ENCODE data around the gene LSM12. TPM values are rescaled to one million over a fixed set of nuclear protein-coding genes. Genes with fewer than 3 reads are reported as not detected.
"Not testable (repeated sequence)": the region's sequence is repeated elsewhere in the genome, so short reads cannot be mapped to it uniquely, and the experiment has no call there.

Gene LSM12
- total RNA-seq, 1 experiment from 2014 or later, result 30.9 TPM

- peak; percentile 54 for DNase-seq (ENCODE audit: low read depth)
Observed at GRCh38 chr17:44007346-44008204, 58.9 kb downstream of the LSM12 start.

GRCh38 chr17:44006598-44007345 lies 59.7 kb downstream of the LSM12 start:
- peak; percentile 94 for DNase-seq (ENCODE audit: low read depth)

GRCh38 chr17:44006272-44006597 lies 60.2 kb downstream of the LSM12 start:
- DNase-seq (ENCODE audit: low read depth), result no peak

- DNase-seq (ENCODE audit: low read depth), result no peak
Observed at GRCh38 chr17:44005527-44006271, 60.8 kb downstream of the LSM12 start.

GRCh38 chr17:44004761-44005526 lies 61.5 kb downstream of the LSM12 start:
- DNase-seq (ENCODE audit: low read depth), result no peak

- peak; percentile 24 for DNase-seq (ENCODE audit: low read depth)
Observed at GRCh38 chr17:44004077-44004760, 62.3 kb downstream of the LSM12 start, which contains the start of gene NAGS. TSS of gene NAGS (plus strand) at chr17:44004622. CDS start at chr17:44004664, 42 bp downstream.

- DNase-seq (ENCODE audit: low read depth), result peak; percentile 57
Observed at GRCh38 chr17:44002141-44002848, 64.2 kb downstream of the LSM12 start.

- DNase-seq (ENCODE audit: low read depth), result no peak
Observed at GRCh38 chr17:44001461-44001920, 65.0 kb downstream of the LSM12 start.

GRCh38 chr17:44000871-44001460 lies 65.5 kb downstream of the LSM12 start:
- no peak for DNase-seq (ENCODE audit: low read depth)

- no peak for DNase-seq (ENCODE audit: low read depth)
Observed at GRCh38 chr17:44000141-44000860, 66.2 kb downstream of the LSM12 start.

GRCh38 chr17:43999024-43999423 lies 67.4 kb downstream of the LSM12 start:
- DNase-seq (ENCODE audit: low read depth), result no peak

- DNase-seq (ENCODE audit: low read depth), result peak; percentile 43
Observed at GRCh38 chr17:43998552-43998951, 67.9 kb downstream of the LSM12 start.

GRCh38 chr17:43997180-43997579 lies 69.3 kb downstream of the LSM12 start:
- DNase-seq (ENCODE audit: low read depth), result not testable (repeated sequence)

- no peak for DNase-seq (ENCODE audit: low read depth)
Observed at GRCh38 chr17:43995150-43995471, 71.4 kb downstream of the LSM12 start.

- DNase-seq (ENCODE audit: low read depth), result peak; percentile 36
Observed at GRCh38 chr17:43994272-43995149, 72.0 kb downstream of the LSM12 start.

GRCh38 chr17:43992641-43993040 lies 73.8 kb downstream of the LSM12 start:
- peak; percentile 33 for DNase-seq (ENCODE audit: low read depth)

GRCh38 chr17:43988301-43988700 lies 78.2 kb downstream of the LSM12 start:
- DNase-seq (ENCODE audit: low read depth), result no peak
